ENCODE data around the gene DRAM1.
"Not testable (repeated sequence)": the region's sequence is repeated elsewhere in the genome, so short reads cannot be mapped to it uniquely, and the experiment has no call there.

DRAM1 gene

GRCh38 chr12:101855364-101855884, 22.0 kb upstream of the DRAM1 start:
- no peak for TF ChIP-seq CTCF (IDR thresholded peaks at IDR 0.05; ENCODE audit: extremely low read depth, missing control alignments)
- DNase-seq (ENCODE audit: low spot score) = no peak

- TF ChIP-seq CTCF (IDR thresholded peaks at IDR 0.05; ENCODE audit: extremely low read depth, missing control alignments) = no peak
- no peak for DNase-seq (ENCODE audit: low spot score)
Measured at GRCh38 chr12:101855976-101856375, 21.4 kb upstream of the DRAM1 start.

GRCh38 chr12:101856614-101857013, 20.8 kb upstream of the DRAM1 start:
- not testable (repeated sequence) for DNase-seq (ENCODE audit: low spot score)

- no peak for DNase-seq (ENCODE audit: low spot score)
- no peak for TF ChIP-seq CTCF (IDR thresholded peaks at IDR 0.05; ENCODE audit: extremely low read depth, missing control alignments)
Measured at GRCh38 chr12:101857043-101857558, 20.3 kb upstream of the DRAM1 start.

- DNase-seq (ENCODE audit: low spot score) = no peak
- TF ChIP-seq CTCF (IDR thresholded peaks at IDR 0.05; ENCODE audit: extremely low read depth, missing control alignments) = no peak
Measured at GRCh38 chr12:101858361-101858760, 19.0 kb upstream of the DRAM1 start.

- peak; percentile 38 for DNase-seq (ENCODE audit: low spot score)
- TF ChIP-seq CTCF (IDR thresholded peaks at IDR 0.05; ENCODE audit: extremely low read depth, missing control alignments) = no peak
Measured at GRCh38 chr12:101859664-101860607, 17.4 kb upstream of the DRAM1 start.

GRCh38 chr12:101861688-101862087, 15.7 kb upstream of the DRAM1 start:
- DNase-seq (ENCODE audit: low spot score) = not testable (repeated sequence)

- DNase-seq (ENCODE audit: low spot score) = no peak
- no peak for TF ChIP-seq CTCF (IDR thresholded peaks at IDR 0.05; ENCODE audit: extremely low read depth, missing control alignments)
Measured at GRCh38 chr12:101862245-101862644, 15.1 kb upstream of the DRAM1 start.

Measured in GM20000 (cell line).